Activated CD4-positive, alpha-beta T cell treated with anti-CD3 and anti-CD28 coated beads for 24 hours (primary cell): ENCODE data around the gene DDX10.

Experiments
- DNase-seq, 2 donors: peaks; one replicate each; pipeline ENCODE4 v3.0.0-alpha.2; 2020; ENCODE audit warnings: low read depth in 2 of 2

DDX10 gene

DNA sequence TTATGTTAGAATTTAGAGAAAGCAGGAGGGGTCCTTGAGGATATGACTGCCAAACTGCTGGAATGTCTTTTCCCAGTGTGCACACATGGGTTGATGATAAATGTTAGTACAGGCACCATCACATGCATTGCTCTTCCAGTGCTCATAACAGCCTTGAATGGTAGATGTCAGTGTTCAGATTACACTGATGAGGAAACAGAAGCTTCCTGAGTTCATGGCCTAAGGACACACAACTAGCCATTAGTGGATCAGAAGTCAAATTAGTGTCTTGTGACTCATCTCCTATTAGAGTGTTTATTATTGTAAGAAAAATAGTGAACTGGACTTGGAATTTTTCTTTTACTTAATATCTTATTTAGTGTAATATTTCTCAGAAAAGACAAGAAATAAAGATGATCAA, 241.5 kb downstream of the DDX10 start:
- DNase-seq = no peak

DNA sequence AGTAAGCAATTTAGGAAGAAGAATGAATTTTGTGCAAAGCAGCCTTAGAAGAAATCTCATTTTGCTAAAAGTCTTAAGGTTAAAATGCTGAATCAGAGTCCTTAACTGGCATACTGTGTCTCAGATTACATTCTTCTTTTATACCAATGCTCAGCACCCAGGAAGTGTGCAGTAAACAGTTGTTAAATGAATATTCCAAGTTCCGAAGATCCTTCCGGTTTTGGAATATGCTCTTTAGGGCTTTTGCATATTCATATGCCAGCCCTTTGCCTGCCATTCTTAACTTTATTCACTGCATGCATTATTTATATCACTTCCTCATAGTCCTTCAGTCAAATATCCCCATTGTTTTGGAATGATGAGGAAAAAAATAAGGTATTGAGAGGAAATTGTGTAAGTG, 242.0 kb downstream of the DDX10 start:
- DNase-seq = no peak

DNA sequence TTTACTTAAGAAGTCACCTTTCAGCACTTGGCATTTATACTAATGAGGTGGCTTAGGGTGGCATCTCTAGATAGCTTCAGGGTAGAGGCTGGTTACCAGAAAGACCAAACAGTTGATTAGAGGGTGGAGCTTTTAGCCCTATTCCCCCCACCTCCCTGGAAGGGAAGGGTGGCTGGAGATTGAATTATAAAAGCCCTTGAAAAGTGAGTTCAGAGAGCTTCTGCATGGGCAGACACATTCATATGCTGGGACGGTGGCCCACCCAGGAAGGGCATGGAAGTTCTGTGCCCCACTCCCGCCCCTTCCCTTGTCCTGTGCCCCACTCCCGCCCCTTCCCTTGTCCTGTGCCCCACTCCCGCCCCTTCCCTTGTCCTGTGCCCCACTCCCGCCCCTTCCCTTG, 244.2 kb downstream of the DDX10 start:
- DNase-seq = no peak

DNA sequence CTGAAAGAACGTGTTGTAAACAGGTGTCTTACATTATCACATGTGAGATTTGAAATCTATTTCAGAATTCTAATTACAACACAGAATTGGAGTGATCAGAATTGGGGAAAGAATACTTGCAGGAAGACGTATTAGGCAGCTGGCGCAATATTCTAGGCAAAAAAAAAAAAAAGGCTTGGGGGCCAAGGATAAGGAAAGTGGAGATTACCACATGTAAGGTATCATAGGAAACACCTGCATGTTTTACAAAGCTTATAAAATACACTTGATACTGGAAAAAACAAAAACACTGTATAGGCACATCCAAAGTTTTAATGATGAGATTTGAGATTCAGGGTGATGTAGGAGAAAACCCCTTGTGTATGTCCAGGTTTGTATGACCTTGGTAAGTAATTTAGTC, 245.1 kb downstream of the DDX10 start:
- DNase-seq = no peak

DNA sequence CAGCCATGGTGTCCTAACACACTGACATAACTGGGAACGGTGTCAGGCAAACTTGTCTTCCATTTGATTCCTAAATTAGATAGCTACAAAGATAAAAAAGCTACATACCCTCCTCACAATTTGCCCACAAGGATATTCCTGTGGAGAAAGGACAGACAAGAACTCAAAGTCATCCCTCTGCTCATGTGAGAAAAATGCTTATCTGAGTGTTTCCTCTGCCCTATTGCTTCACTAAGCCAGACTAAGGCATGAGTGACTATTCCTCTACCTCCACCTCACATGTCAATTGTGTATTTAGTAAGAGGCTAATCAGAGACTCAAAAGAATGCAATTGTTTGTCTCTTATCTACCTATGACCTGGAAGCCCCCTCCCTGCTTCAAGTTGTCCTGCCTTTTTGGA, 247.7 kb downstream of the DDX10 start:
- no peak for DNase-seq

DNA sequence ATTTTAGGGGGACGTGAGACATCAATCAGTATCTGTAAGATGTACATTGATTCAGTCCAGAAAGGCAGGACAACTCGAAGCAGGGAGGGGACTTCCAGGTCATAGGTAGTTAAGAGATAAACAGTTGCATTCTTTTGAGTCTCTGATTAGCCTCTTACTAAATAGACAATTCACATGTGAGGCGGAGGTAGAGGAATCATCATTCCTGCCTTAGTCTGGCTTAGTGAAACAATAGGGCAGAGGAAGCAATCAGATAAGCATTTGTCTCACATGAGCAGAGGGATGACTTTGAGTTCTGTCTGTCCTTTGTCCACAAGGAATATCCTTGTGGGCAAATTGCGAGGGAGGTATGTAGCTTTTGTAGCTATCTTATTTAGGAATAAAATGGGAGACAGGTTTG, 248.3 kb downstream of the DDX10 start:
- no peak for DNase-seq

DNA sequence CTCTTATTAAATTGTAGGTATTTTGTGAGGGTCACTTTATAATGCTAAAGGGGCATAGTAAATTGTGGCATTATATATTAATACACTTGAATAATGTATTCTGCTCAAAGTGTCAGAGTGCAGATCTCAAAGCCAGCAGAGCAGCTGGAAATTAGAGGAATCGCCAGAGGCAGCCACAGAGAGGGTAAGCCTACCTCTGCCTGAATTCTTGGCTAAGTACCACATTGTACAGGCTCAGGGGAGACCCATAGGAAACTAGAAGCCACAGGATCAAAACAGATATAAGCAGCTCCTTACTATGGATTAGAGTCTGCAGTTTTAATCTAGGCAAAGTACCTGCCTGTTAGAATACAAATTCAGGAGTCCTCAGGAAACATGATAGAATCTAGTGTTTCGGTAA, 249.3 kb downstream of the DDX10 start:
- DNase-seq = no peak

DNA sequence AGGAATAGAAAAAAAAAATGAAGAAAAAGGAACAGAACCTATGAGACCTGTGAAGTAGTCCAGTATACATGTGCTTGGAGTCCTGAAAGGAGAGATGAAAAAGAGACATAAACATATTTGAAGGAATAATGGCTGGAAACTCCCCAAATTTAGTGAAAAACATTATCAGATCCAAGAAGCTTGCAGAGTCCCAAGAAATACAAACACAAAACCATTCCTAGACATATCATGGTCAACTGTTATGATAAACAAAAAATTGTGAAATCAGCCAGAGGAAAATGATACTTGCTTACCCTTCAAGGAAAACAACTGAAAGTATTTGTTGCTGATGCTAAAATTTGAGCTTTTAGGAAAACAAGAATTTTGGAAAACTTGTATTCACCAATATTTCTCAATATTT, 250.1 kb downstream of the DDX10 start:
- no peak for DNase-seq

DNA sequence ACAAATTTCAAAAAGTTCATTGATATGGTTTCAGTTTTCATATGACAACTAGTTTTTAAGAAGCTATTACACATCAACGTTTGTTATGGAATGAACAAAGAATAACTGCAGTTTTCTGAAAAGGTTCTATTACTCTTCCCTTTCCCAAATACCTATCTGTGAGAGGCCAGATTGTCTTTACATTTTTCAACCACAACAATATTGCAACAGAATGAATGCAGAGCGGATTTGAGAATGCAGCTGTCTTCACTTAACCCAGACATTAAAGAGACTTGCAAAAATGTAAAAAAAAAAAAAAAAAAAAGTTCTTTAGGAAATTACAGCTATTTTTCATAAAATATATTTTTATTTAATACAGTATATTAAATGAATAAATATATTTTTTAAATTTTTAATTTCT, 250.8 kb downstream of the DDX10 start:
- no peak for DNase-seq

DNA sequence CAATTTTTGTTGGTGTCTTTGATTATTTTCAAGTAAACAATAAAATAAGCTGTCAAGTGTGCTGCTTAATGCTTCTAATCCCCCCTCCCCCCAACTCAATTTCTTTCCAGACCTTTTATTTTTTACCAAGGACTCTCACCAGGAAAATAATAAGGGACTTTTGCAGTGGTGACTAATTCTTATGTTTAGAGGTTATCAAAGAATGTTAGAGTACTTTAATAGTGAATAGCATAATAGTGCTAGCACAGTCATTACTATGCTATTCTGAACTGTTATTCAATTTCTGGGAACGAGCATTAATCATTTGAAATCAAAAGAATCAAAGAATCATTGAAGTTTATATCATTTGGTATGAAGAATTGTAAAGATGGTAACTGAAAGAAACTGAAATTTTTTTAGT, 251.4 kb downstream of the DDX10 start:
- DNase-seq = no peak

DNA sequence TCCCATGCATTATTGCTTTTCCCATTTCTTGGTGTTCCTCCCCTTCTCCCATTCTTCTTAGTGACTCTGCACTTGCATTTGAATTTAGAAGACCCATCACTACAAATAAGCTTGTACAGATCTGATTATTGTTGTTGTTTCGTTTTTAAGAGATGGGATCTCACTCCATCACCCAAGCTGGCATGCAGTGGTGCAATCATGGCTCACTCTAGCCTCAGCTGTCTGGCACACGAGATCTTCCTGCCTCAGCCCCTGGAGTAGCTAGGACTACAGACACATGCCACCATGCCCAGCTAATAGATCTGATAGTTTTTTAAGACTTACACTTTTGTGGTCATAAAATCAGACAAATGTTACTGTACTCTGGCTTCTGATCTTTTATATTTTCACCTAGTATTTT, 252.1 kb downstream of the DDX10 start:
- DNase-seq = no peak

DNA sequence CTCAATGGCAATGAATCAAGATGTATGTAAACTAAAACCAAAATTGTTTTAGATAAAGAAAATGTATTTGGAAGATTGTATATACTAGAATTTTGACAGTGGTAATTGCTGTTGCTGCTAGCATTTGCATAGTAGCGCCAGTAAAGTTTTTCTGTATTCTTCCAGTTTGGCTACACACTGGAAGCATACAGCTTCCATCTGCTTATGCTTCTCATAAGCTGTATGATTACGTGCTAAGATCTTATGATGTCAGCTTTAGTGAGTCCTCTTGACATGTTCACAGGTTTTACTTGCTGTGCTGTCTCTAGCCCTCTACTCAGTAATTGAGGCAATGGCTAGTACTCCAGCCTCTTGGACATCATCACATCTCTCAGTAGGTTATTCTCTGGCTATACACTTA, 256.3 kb downstream of the DDX10 start:
- no peak for DNase-seq

DNA sequence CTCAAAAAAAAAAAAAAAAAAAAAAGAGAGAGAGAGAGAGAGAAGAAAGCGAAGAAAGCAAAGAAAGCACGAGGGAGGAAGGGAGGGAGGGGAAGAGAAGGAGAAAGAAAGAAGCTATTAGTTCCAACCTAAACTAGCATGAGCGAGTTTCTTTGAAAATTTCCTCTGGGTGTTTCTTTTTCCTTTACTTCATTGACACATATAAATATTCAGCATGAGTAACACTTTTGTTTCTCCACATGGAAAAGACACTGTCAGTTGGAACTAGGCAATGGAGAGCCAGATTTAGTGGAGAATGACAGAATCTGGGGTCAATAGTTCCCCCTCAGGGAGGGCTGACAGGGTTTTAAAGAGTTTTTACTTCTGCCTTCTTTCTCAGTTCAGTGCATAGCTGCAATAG, 257.4 kb downstream of the DDX10 start:
- DNase-seq = no peak

DNA sequence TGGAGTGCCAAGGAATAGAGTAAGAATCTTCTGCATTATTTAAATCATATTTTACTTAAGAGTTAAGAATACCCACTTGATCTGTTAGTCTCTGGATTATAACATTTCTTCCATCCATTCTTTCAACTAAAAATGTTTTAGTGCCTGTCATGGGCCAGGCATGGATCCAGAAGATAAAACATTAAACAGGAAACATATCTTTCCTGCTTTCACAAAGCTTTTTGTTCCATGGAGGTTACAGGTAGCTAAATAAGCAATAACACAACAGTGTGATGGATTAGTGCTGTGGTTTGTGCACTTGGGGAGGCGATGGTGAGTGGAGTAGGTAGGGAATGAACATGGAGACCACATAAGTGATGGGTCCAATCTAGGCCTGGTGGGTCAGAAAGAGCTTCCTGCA, 258.5 kb downstream of the DDX10 start:
- DNase-seq = no peak

DNA sequence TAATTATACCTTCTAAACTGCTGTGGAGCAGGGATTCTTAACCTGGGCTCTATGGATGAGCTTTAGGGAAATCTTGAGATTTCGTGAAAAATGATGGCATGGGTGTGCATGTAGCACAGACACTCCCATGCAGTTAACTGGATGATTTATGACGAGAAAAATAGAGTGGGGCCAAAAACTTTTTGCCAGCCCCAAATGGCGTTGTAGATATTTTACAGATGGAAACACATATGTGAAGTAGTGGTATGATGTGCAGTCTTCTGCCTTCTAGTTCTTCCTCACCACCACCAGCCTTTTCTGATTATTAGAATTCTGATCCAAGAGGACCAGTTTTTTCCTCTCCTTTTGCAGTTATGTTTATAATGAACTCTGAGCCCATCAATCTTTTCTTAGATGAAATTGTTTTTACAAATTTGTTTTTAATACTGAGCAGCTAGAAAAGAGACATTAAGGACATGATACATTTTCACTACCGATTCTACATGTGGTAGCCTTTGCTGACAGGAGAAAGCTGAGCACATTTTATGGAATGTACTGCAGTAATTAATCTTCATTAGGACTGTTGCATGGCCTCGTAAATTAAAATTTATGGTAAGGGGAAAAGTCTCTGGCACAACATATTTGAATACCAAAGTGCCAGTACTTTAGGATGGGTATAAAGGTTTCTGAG, 261.4 kb downstream of the DDX10 start:
- no peak for DNase-seq

DNA sequence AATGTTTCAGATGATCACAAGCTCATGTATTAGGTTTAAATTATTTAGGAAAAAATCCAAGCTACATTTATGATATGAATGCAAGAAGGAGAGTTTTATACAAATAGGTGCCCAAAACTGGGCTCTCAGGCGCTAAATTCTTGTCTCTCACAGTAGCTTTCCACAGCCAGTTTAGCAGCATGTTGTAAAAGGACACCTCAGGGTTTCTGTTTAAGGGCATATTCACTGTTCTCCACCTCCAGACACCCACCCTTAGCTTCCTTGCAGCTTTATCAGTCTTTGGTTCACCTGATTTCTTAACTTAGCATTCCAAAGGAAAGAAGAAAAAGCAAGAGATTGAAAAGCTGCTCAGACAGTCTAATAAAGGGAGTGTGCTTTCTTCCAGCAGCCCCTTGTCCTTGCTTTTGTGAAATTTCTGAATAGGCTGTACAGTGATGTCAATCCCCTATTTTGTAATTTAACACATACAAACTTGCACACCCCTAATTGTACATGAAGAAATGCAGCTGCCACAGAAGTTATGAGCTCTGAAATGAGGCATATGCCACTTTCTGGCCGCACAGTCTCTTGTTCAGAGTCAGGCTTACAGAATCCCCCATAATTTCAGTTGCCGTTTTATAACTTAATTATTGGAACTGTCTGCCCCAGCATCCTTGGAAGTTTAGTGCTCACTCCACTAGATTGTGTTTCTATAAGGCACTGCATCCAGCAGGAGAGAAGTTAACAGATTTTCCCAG, 262.1 kb downstream of the DDX10 start:
- DNase-seq = no peak

DNA sequence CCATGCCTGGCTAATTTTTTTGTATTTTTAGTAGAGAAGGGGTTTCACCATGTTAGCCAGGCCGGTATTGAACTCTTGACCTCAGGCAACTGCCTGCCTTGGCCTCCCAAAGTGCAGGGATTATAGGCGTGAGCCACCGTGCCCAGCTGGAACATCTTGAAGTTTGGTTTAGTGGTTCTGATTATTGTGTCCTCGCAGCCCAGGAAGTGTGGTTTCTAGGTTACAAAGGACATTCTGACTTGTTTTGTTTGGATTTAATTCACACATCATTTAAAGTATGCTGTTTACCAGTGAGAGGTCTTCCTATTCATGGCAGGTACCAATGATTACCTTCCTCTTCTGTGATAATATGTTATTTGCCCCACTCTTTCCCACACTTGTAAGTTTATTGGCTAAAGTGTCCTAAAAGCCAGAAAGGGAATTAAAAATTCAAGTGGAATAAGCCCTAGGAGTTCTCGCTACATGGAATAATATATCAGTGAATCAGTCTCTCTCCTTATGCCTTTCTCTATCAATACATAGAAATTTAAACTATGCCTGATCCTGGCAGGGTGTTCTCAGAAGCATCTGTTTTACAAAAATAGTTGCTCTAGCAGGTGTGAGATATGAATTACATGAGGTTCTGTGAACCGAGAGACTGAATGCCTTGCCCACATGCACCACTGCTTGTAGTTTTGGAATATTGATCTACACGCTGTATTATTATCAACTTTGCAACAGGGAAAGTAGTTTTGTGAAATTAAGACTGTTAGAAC, 263.1 kb downstream of the DDX10 start:
- no peak for DNase-seq

DNA sequence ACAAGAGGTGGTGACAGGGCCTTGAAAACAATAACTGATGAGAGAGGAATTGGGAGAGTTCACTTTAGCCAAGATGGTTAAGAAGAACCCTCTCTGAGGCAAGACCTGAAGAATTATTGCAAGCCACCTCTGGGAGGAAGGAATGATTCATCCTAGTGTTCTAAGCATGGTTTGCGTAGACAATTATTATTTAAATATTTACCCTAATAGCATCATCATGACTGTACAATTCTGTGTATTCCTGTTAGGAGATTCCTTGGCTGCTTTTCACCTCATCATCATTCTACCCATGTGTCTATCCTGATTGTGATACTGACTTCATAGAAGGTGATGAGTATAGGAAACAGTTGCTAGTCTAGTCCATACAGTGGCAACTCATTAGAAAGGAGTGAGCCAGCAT, 264.4 kb downstream of the DDX10 start:
- DNase-seq = no peak

DNA sequence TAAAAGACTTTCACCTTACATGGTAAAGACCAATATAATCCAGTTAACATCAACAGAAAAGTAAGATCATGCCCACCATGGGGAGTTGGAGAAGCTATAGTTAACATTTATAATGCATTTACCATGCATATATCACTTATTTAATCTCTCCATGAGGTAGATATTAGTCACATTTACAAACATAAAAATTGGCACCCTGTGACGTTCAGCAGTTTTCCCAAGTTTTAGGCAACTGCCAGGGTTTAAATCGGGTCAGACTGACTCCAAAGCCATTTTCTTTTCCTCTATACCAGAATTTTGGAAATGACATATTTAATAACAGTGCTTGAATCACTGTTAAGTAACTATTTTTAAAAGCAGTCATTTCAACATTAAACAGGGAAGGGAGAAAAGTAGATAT, 266.3 kb downstream of the DDX10 start:
- no peak for DNase-seq

DNA sequence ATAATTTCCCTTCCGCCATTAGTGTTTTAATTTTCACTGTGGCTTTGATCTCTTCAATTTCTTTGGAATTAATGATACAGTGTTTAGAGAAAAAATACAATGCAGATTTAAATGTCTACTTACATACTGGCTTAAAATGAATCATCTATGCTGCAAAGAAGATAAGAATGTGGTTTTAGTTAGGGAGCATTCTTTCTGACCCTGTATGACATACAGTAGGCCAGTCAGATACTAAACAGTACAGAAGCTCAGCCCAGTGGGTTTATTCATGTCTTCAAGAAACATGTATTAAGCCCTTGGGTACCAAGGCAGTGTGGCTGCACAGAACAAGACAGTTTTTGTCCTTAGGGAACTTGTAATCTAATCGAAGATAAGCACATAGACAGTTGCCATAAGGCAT, 268.8 kb downstream of the DDX10 start:
- no peak for DNase-seq

DNA sequence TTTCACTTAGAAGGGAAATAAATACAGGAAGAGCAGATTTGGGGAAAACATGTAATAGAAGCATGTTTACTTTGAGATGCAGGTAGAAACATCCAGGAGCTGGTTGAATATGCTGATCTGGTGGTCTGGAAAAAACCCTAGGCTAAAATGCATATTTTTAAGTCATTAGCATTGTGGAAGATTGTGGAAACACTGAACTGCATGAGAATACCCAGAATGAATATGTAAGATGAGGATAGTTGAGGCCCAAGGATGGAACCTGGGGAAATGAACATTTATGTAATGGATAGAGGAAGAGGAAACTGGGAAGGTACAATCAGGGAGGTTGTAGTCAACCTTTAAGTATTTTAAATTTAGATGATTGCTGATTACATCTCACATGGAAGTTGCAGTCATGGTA, 269.4 kb downstream of the DDX10 start:
- no peak for DNase-seq

DNA sequence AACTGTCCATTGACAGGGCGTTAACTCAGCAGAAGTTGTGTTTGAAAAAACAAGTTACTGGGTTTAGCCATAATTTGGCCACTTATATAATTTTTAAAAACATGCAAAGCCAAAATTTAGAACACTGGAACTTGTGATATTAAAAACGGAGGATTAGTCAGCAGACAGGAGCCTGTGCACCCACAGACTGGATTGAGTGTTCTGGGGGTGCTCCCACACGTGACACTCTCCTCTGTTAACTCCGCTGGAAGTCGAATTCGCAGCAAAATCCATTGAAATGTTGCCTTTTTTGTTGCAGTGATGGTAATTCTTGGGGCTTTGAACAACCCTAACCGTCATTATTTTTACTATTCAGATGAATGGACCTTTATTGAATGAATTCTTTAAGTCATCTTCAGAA, 269.8 kb downstream of the DDX10 start:
- DNase-seq = no peak

DNA sequence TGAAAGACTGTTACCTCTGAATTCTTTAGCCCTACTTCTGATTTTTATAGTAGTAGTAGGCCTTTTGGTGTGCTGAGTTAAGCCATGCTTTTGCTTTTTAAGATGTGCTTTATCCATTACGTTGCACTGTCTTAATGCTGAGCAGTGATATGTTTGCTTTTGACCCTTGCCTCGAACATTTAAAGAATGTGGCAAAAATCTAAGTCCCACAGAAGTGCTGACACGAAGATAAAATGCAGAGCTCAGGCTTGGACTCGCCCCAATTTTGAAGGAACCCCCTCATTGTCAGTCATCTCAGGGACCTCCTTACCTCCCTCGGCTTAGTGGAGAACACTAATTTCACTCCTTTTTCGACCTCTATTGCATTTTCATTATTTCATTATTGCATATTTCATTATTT, 272.9 kb downstream of the DDX10 start:
- no peak for DNase-seq
